ENCODE data around the gene HHATL.

HHATL gene

DNA sequence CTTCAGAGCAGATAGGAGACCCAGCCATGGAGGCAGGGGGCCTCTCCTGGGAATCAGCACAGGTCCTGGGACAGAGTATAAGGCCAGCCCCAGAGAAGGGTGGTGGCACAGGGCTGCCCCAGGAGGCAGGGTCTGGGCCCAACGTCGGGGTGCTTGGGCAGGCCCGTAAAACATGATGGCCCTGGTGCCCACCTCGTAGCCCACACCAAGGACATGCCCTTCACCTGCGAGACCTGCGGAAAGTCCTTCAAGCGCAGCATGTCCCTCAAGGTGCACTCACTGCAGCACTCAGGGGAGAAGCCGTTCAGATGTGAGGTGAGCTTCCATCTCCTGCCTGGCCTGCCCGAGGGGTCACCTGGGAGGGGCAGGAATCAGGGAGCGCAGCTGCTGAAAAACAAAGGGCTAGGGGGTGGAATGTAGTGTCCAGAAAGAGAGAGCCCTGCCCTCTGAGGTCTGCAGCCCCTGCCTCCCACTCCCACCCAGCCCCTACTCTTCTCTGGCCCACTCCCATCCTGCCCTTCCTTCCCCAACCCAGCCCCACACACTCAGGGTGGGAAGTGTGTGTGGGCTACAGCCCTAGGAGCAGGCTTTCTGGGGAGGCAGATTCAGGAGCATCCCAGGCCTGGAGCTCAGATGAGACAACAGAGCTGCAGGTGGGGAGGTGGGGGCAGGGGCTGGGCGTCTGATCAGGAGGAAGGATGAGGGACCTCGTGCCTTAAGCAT lies 39.6 kb downstream of the HHATL start:
- Mint-ChIP-seq H3K27ac (no peak overlapping the region), H3K4me1 (no peaks in the 10 kb centered on the region), H3K4me3 (no peak overlapping the region), H3K9me3 (peaks cover 0 to 6% of the 10 kb centered on the region in 2 donors), H3K27me3 (no peaks in the 10 kb centered on the region)
- DNase-seq (no peak), ATAC-seq (no peak)

DNA sequence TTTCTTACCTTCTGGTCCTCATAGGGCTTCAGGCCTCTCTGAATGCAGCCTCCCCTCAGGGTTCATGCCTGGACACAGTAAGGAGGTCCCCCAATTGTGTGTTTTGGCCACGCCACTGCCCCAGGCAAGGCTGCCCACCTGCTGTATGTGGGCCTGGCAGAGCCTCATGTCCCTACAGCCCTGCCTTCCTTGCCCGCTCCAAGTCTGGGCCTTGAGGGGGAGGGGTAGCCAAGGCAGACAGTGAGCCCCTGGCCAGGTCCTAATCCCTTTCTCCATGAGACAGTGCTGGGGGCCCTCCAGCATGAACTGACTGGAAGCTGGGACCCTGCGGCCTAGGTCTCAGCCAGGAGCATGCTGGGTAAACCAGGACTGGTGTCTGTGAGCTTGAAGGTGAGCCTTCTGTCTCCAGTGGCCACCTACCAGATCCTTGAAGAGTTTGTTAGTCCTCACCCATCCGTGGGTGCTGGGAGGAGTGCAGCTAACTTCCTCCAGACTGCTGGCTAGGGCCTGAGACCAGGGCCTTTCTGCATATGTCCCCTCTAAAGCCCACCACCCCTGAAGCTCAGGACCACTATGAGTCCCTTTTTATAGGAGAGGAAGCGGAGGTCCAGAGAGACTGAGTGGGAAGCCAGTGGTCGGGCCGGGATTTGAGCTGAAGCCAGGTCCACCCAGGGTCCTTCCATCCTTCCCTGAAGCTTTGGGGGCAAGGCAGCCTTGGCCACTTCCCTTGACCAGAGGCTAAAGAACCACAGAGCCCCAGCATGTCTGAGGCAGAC lies 40.4 kb downstream of the HHATL start:
- no peaks in the 10 kb centered on the region for H3K27me3 Mint-ChIP-seq
- ATAC-seq (no peak), DNase-seq (no peak)
- no peaks in the 10 kb centered on the region for H3K9me3 Mint-ChIP-seq
- H3K4me3 Mint-ChIP-seq, result no peak overlapping the region
- H3K4me1 Mint-ChIP-seq, result no peaks in the 10 kb centered on the region
- H3K27ac Mint-ChIP-seq, result no peak overlapping the region

DNA sequence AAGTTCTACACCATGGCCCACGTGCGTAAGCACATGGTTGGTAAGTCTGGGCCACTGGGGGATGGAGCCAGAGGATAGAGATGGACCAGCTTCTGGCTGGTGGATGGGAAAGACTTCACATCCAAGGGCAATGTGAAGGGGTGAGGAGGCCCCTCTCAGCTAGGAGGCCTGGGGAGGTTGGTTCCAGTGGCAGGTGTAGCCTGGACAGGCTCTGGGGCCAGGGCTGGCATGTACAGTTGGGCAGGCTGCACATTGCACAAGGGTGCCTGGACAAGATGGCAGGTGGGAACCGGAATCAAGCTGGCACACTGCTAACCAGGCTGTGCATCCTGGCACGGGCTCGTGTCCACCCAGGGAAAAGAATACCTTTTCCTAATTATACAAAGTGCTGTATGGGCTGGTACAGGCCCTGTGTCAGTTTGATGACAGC lies 41.0 kb downstream of the HHATL start:
- no peak overlapping the region for H3K4me3 Mint-ChIP-seq
- no peak for DNase-seq
- H3K27ac Mint-ChIP-seq, result no peak overlapping the region
- H3K4me1 Mint-ChIP-seq, result no peaks in the 10 kb centered on the region
- H3K9me3 Mint-ChIP-seq, result no peaks in the 10 kb centered on the region
- no peaks in the 10 kb centered on the region for H3K27me3 Mint-ChIP-seq
- no peak for ATAC-seq

DNA sequence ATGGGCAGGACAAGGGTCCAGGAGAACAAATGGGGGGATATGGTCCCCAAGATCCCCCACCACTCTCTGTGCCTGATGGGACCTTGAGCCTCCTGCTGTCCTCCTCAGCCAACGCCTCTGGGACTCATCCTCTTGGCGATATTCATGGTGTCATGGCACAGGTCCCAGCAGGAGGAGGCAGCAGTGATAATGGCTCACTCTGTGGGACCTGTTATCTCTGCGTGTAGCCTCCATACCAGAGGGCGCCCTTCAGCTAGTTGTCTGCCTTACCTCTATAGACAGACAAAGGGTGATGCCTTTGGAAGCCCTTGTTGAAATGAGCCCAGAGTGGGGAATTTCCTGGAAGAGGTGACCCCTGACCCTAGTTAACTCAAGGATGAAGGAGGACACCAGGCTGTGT lies 41.7 kb downstream of the HHATL start:
- H3K27ac Mint-ChIP-seq, result no peak overlapping the region
- no peak for DNase-seq

DNA sequence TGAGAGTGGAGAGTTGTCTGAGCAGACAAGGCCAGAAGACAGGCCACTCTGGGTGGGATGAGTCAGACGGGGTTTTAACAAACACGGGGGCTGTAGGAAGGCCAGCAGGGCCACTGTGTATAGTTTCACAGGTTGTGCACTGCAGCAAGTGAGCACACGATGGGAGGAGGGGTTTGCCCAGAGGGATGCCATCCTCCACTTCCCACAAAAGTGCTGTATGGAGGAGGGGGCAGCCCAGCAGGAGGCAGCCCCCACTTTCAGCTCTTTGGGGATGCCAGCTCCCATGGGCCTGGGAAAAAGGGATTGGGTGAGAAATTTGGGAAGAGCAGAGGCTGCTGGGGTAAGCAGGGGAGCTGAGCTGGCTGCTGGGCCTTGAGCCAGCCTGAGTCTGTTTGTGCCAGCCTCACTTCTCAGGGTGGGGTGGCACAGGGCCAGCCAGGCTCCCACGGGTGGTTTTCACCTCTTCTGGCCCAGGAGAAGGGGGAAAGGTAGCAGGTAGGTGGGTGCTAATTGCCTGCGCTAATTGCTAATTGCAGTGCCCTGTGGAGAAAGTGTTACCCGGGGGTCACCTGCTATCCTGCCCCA lies 42.4 kb downstream of the HHATL start:
- Mint-ChIP-seq H3K4me1 (no peaks in the 10 kb centered on the region), H3K27ac (no peak overlapping the region), H3K4me3 (no peak overlapping the region), H3K27me3 (no peaks in the 10 kb centered on the region), H3K9me3 (no peaks in the 10 kb centered on the region)
- DNase-seq (no peak), ATAC-seq (no peak)

More for the DNA sequence above, 41.7 kb downstream of the HHATL start:
- Mint-ChIP-seq H3K4me1 (no peaks in the 10 kb centered on the region), H3K4me3 (no peak overlapping the region), H3K9me3 (no peaks in the 10 kb centered on the region), H3K27me3 (no peaks in the 10 kb centered on the region)
- no peak for ATAC-seq

DNA sequence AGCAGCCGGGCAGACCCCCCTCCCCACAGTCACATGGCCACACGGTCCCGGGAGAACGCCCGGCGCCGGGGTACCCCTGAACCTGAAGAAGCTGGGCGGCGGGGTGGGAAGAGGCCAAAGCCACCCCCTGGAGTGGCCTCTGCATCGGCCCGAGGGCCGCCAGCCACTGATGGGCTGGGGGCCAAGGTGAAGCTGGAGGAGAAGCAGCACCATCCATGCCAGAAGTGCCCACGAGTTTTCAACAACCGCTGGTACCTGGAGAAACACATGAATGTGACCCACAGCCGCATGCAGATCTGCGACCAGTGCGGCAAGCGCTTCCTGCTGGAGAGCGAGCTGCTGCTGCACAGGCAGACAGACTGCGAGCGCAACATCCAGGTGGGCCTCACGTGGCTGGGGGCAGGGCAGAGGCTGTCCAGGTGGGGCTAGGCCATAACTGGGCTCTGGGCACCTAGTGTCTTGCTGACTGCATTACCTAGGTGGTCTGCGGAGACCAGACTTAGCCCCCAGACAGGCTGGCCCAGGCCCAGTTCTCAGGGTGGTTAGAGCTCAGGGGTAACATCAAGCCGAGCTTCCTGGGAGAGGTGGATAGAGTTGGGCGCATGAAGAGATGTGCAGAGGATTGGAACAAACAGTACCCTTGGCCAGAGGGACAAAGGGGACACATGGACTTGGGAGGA lies 43.0 kb downstream of the HHATL start:
- H3K4me1 Mint-ChIP-seq, result no peaks in the 10 kb centered on the region
- ATAC-seq (no peak), DNase-seq (no peak)
- no peak overlapping the region for H3K27ac Mint-ChIP-seq
- H3K27me3 Mint-ChIP-seq, result no peaks in the 10 kb centered on the region
- H3K4me3 Mint-ChIP-seq, result no peak overlapping the region
- H3K9me3 Mint-ChIP-seq, result no peaks in the 10 kb centered on the region

DNA sequence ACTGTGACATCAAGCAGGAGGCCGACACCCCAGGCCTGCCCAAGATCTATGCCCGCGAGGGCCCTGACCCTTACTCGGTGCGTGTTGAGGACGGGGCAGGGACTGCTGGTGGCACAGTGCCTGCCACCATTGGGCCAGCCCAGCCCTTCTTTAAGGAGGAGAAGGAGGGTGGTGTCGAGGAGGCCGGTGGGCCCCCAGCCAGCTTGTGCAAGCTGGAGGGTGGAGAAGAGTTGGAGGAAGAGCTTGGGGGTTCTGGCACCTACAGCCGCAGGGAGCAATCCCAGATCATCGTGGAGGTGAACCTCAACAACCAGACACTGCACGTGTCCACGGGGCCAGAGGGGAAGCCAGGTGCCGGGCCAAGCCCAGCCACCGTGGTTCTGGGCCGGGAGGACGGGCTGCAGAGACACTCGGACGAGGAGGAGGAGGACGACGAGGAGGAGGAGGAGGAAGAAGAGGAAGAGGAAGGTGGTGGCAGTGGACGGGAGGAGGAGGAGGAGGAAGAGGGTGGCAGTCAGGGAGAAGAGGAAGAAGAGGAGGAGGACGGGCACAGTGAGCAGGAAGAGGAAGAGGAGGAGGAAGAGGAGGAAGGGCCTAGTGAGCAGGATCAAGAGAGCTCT lies 43.7 kb downstream of the HHATL start:
- H3K9me3 Mint-ChIP-seq, result no peaks in the 10 kb centered on the region
- peaks cover 2% of the 10 kb centered on the region for H3K27me3 Mint-ChIP-seq
- H3K27ac Mint-ChIP-seq, result no peak overlapping the region
- no peak overlapping the region for H3K4me3 Mint-ChIP-seq
- DNase-seq (no peak), ATAC-seq (no peak)
- H3K4me1 Mint-ChIP-seq, result peaks cover 1% of the 10 kb centered on the region

DNA sequence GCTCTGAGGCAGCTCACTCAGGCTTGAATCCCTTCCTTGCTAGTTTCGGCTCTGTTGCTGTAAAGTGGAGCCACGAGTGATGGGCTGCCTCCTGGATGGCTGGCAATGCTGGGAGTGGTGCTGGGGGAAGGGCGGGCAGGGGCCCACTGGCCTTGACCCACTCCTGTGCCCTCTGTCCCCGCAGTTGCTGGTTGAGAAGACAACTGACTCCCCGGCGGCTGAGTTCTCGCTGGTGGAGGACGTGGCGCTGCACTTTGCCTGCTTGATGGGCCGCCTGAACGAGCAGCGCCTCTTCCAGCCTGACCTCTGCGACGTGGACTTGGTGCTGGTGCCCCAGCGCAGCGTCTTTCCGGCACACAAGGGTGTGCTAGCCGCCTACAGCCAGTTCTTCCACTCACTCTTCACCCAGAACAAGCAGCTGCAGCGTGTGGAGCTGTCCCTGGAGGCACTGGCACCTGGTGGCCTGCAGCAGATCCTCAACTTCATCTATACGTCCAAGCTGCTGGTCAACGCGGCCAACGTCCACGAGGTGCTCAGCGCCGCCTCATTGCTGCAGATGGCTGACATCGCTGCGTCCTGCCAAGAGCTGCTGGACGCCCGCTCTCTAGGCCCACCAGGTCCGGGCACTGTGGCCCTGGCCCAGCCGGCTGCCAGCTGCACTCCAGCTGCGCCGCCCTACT lies 44.4 kb downstream of the HHATL start:
- Mint-ChIP-seq H3K9me3 (no peaks in the 10 kb centered on the region), H3K4me1 (peaks cover 8% of the 10 kb centered on the region), H3K27me3 (peaks cover 8% of the 10 kb centered on the region), H3K27ac (no peak overlapping the region), H3K4me3 (no peak overlapping the region)
- ATAC-seq (no peak), DNase-seq (no peak)

DNA sequence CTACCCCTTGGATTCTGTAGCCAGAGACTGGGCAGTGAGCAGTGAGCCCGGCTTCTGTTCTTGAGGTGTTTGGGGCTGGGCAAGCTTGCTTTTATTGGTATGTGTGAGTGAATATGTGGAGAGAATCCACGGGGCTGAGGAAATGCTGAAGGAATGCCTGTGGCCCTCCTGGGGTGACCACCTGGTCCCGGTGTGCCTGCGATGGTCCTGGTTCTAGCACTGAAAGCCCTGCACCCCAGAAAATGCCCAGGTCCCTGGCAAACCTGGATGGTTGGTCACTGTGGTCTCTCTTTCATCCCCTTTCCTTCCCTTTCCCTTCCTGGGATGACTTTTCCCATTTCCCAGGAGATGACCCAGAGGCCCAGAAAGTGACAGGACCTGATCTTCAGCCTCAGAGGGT lies 44.9 kb downstream of the HHATL start:
- H3K4me3 Mint-ChIP-seq, result no peak overlapping the region
- no peaks in the 10 kb centered on the region for H3K9me3 Mint-ChIP-seq
- H3K27ac Mint-ChIP-seq, result no peak overlapping the region

DNA sequence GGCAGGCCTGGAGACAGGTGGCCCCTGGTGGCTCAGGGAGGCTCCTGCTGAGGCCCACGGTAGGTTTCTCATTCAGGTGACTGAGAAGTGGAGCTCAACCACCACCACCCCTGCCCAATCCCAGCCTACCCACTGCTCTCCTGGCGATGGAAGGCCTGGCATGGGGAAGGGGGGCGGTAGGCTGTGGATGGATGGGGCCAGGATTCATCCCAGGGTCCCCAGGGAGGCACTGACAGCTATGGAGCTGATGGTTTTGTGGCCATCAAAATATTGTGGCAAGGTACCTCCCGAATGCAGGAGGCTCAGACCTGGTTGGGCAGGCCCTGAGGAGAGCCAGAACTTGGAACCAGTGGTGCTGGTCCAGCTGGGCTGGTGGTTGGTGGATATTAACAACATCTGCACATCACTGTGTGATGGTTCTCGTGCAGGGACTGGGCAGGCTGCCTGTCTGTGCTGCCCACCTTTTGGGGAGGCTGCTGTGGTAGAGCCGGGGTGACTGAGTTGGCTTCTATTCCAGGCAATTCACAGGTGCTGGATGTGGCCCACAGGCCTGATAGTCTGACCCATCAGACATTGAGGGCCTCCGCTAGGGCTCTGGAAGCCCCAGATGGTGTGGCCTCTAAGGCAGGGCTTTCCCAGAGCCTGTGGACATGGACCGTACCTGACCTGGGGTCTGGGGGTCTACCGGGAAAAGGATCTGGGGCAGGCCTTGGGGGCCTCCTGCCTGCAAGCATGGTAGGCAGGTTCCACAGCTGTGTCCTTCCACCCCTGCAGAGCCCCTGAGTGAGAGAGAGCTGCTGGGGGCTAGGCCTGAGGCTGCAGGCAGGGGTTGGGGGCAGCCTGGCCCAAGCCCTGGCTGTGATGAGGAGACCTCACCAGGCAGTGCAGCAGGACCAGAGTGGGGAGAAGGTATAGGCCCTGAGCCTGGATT lies 45.7 kb downstream of the HHATL start:
- H3K9me3 Mint-ChIP-seq, result no peaks in the 10 kb centered on the region
- H3K27me3 Mint-ChIP-seq, result peaks cover 15% of the 10 kb centered on the region
- DNase-seq, result no peak
- H3K27ac Mint-ChIP-seq, result peak overlapping the region in 1 of 2 donors; percentile 92
- ATAC-seq, result no peak
- no peak overlapping the region for H3K4me3 Mint-ChIP-seq
- H3K4me1 Mint-ChIP-seq, result peaks cover 21% of the 10 kb centered on the region

More for the DNA sequence above, 44.9 kb downstream of the HHATL start:
- peaks cover 14% of the 10 kb centered on the region for H3K27me3 Mint-ChIP-seq
- peaks cover 13% of the 10 kb centered on the region for H3K4me1 Mint-ChIP-seq
- DNase-seq (no peak), ATAC-seq (no peak)

DNA sequence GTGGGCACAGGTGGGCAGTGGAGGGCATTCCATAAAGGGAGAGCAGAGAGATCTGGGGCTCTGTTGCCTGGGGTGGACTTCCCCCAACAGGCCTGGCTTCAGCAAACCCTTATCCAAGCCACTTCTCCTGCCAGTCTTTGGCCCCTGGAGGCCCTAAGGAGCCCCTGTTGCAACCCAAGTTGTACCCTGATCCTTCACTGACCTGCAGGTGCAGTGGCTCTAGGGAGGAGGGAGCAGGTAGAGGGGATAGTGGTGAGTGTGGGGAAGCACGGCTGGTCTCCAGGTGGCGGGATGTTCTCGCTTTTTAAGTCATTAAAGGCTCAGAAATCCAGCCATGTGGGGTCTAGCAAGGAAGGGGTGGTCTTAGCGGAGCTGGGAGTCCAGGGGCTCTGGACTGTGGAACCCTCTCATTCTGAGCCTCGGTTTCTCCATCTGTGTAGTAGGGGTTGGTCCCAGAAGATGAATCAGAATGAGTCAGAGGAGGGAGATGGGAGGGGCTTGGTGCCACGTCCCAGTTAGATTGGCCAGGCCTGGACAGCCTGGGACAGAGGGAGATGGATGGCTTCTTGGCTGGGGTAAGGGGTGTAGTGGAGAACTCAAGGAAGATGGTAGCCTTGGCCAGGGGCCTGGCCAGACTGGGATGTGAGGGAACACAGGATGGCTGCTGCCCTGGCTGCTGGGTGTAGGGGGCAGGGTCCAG lies 46.5 kb downstream of the HHATL start:
- ATAC-seq (no peak), DNase-seq (no peak)
- Mint-ChIP-seq H3K27me3 (peaks cover 15% of the 10 kb centered on the region), H3K9me3 (no peaks in the 10 kb centered on the region), H3K4me3 (no peak overlapping the region), H3K4me1 (peaks cover 21% of the 10 kb centered on the region), H3K27ac (peak overlapping the region in 1 of 2 donors; percentile 92)

DNA sequence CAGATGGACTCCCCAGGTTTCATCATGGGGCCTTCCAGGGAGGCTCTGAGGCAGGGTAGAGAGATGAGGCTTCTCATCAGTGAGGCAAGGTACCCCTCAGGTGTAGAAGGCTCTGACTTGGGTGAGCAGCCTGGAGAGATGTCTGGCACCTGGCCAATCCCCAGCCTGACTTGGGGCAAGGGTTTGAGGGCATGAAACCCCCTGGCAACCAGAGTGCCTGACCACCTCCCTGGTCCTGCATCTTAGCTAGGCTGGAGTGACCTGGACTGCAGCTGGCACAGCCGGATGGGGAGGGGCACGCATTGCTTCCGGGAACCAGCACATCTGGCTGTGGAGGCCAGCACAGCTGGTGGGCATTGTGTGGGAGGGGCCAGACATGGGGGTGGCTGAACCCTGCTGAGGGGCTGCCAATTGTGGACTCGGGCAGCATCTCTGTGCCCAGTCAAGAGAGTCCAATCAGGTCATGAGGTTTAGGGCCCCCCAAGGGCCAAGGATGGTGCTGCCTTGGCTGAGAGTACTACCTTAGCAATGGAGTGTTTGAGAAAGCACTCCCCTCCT lies 47.2 kb downstream of the HHATL start:
- ATAC-seq (no peak), DNase-seq (no peak)
- peaks cover 21% of the 10 kb centered on the region for H3K4me1 Mint-ChIP-seq
- no peaks in the 10 kb centered on the region for H3K9me3 Mint-ChIP-seq
- peaks cover 15% of the 10 kb centered on the region for H3K27me3 Mint-ChIP-seq
- peak overlapping the region; percentile 19 to 46 for H3K4me3 Mint-ChIP-seq
- H3K27ac Mint-ChIP-seq, result no peak overlapping the region
